BJ (cell line): ENCODE measurements around the gene SDCCAG8. TPM values are rescaled to one million over a fixed set of nuclear protein-coding genes. Genes with fewer than 3 reads are reported as not detected.

ENCODE experiments used
- CTCF ChIA-PET: fragments of 350-600 bp; formaldehyde crosslinking; extraction: SDS; loops from one replicate; lab custom pipeline; 2021; ENCODE audit warnings: antibody characterized with exemption, inconsistent platforms; lab: Yijun Ruan, JAX
- POLR2A ChIA-PET: fragments of 300-600 bp; sonication (Branson Sonifier 250); formaldehyde crosslinking; extraction: SDS; loops from one replicate; lab custom pipeline; 2021; ENCODE audit warnings: antibody characterized with exemption; lab: Charles Lee
- DNase-seq: peaks from one replicate; pipeline ENCODE4 v3.0.0-alpha.2; 2011; ENCODE audit warnings: low read depth
- H3K27me3 ChIP-seq: 2 replicates; pipeline ENCODE4 v1.6.0; 2011; ENCODE audit warnings: low read length; ENCODE audit not compliant: control insufficient read depth, insufficient read depth
- H3K36me3 ChIP-seq: 2 replicates; pipeline ENCODE4 v1.5.1; 2011; ENCODE audit warnings: low read length; ENCODE audit not compliant: control insufficient read depth, insufficient read depth
- H3K4me3 ChIP-seq: 2 replicates; pipeline ENCODE4 v1.5.1; 2011; ENCODE audit warnings: low read depth, mild to moderate bottlenecking, control low read depth, low read length
- polyA plus RNA-seq: library from polyadenylated mRNA; depleted of rRNA; stranded (reverse); fragments of >200 nt; gene quantifications from 2 replicates; pipeline ENCODE4 v1.2.3, GENCODE V29; 2011
- TF ChIP-seq, protein P1 (sequence below): IDR thresholded peaks from 2 replicates; pipeline ENCODE4 v1.5.1; 2011; ENCODE audit warnings: low read depth, mild to moderate bottlenecking, control low read depth, inconsistent platforms, low read length, moderate library complexity; ENCODE audit not compliant: insufficient read depth

Gene SDCCAG8
- polyA plus RNA-seq, 1 experiment = 17.0 TPM

DNA sequence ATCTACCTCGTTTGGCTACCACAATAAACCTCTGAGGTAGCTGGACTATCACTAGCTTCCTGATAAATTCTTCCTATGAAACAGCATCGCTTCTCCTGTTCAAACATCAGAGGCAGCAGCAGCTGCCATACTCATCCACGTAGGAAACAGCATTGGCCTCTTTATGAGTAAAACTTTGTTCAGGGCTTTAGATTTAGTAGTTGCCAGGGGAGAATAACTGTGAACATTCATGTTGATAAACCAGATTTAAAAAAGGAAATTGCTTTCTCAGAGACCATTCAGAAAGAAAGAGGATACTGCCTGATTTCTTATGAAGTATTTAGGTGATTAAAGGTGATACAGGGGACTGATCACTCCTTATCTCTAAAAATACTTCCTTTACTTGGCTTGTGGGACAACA is 7.9 kb upstream of the SDCCAG8 start:
- no peaks in the 10 kb centered on the region for H3K36me3 ChIP-seq
- DNase-seq = no peak
- no peaks in the 10 kb centered on the region for H3K27me3 ChIP-seq
- ChIA-PET CTCF (interaction anchor here (1.0 kb wide), 1 partner anchor 15 kb away, joined by 3 read pairs; no protein-coding TSS in a partner anchor), POLR2A (no interaction called here)
- TF ChIP-seq, protein P1, sequence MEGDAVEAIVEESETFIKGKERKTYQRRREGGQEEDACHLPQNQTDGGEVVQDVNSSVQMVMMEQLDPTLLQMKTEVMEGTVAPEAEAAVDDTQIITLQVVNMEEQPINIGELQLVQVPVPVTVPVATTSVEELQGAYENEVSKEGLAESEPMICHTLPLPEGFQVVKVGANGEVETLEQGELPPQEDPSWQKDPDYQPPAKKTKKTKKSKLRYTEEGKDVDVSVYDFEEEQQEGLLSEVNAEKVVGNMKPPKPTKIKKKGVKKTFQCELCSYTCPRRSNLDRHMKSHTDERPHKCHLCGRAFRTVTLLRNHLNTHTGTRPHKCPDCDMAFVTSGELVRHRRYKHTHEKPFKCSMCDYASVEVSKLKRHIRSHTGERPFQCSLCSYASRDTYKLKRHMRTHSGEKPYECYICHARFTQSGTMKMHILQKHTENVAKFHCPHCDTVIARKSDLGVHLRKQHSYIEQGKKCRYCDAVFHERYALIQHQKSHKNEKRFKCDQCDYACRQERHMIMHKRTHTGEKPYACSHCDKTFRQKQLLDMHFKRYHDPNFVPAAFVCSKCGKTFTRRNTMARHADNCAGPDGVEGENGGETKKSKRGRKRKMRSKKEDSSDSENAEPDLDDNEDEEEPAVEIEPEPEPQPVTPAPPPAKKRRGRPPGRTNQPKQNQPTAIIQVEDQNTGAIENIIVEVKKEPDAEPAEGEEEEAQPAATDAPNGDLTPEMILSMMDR = no peak
- H3K4me3 ChIP-seq = no peak overlapping the region

DNA sequence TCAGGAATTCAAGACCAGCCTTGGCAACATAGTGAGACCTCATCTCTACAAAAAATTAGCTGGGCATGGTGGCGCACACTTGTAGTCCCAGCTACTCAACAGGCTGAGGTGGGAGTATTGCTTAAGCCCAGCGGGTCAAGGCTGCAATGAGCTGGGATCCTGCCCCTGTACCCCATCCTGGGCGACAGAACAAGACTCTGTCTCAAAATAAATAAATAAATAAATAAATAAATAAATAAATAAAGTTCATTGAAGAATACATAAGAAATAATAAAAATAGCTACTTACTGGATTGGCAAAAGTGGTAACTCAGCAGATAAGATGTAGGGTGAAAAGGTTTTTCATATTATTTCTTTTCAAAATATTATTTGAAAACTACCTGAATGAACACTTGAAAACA is 6.6 kb upstream of the SDCCAG8 start:
- POLR2A ChIA-PET = no interaction called here
- H3K27me3 ChIP-seq = no peaks in the 10 kb centered on the region

DNA sequence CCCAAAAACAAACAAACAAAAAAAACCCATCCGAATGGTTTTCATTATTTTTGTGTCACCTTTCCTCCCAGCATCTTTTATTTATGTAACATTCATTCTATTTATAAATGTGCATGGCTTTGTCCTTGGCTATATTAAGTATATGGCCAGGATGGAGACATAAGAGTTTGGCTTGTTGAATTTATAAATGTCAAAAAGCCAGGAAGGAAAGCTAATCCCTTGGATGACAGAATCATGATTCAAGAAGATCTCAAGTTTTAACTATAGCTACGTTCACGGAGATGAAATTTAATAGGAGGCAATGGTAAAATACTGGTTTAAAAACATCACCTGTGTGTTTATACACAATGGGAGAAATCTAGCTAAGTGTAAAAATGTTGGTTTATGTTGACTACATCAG is 5.7 kb upstream of the SDCCAG8 start:
- ChIA-PET CTCF (no interaction called here), POLR2A (interaction anchor here (0.6 kb wide), 1 partner anchor 14 kb away, joined by 3 read pairs; no protein-coding TSS in a partner anchor)
- H3K36me3 ChIP-seq = no peaks in the 10 kb centered on the region
- H3K4me3 ChIP-seq = no peak overlapping the region
- no peak for DNase-seq
- no peaks in the 10 kb centered on the region for H3K27me3 ChIP-seq
- TF ChIP-seq, protein P1 = no peak

More for the DNA sequence above, 6.6 kb upstream of the SDCCAG8 start:
- H3K36me3 ChIP-seq = no peaks in the 10 kb centered on the region
- TF ChIP-seq, protein P1 = no peak
- CTCF ChIA-PET = no interaction called here
- no peak for DNase-seq
- H3K4me3 ChIP-seq = no peak overlapping the region

DNA sequence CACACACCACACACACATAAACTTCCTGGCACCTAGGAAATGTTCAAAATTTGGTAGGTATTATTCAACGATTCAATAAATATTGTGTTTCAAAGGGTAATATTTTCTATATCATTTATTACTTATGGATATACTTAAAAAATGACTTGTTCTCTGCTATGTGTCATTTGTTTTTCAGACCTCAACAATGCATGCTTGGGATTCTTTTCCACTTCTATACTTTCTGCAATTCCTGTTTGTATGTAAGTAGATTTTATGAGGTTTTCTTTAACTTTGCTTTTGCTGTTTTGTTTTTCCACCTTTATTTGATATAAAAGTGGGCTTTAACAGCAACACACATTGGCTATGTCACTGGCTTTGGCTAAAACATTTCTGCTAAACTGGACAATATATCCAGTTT is 4.3 kb upstream of the SDCCAG8 start:
- Histone ChIP-seq H3K4me3 (no peak overlapping the region), H3K27me3 (no peaks in the 10 kb centered on the region), H3K36me3 (no peaks in the 10 kb centered on the region)
- no peak for DNase-seq
- ChIA-PET POLR2A (no interaction called here), CTCF (no interaction called here)
- TF ChIP-seq, protein P1 = no peak

DNA sequence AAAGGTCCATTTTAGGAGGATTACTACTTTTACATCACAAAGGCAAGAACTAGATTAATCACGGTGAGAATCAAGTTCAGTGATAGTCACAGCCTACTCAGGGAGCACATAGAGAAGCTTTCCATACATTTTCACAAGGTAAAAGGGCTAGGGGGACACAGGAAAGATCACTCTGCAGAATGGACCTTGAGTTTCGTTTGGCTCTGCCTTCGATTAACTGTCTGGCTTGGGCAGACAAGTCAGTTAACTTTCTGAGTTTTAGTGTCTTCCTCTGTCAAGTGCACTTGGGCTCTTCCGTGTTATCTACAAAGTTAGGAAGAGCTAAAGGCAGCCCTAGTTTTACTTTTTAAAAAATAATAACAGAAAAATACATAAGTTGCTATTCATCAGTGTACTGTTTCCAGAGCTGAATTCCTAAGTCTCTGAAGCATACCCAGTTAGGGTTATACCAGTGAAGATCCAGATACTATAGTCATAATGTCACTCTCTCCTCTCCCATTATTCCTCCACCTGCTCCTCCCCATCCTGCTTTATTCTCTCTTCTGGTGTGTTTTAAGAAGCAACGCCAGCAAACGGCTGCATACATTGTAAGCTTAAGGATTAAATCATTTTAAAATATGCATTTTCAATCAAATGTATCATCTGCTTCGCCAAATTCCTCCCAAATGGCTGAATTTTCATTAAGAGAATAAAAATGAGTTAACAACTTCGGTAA is 2.5 kb upstream of the SDCCAG8 start:
- H3K4me3 ChIP-seq = peak overlapping the region; percentile 83
- POLR2A ChIA-PET = no interaction called here
- CTCF ChIA-PET = no interaction called here
- H3K36me3 ChIP-seq = no peaks in the 10 kb centered on the region
- TF ChIP-seq, protein P1 = no peak
- H3K27me3 ChIP-seq = no peaks in the 10 kb centered on the region
- no peak for DNase-seq
